ENCODE measurements around the gene RARRES1. TPM values are rescaled to one million over a fixed set of nuclear protein-coding genes. Genes with fewer than 3 reads are reported as not detected.

Gene RARRES1
- total RNA-seq, 1 experiment from 2014 or later: 0.20 TPM

GRCh38 chr3:158768881-158769543 is 36.8 kb upstream of the RARRES1 start:
- Histone ChIP-seq H3K9me2 (ENCODE audit: insufficient read depth) (no peaks in the 10 kb centered on the region), H3K9ac (ENCODE audit: low read length) (no peak overlapping the region), H4K20me1 (ENCODE audit: insufficient read depth) (no peaks in the 10 kb centered on the region), H3K4me1 (ENCODE audit: control insufficient read depth in 1 of 2, insufficient read depth in 2 of 2, low read length in 2 of 2) (peaks cover 3 to 15% of the 10 kb centered on the region in 2 experiments; a peak in 3 of 4 replicates), H3K27me3 (ENCODE audit: insufficient read depth, low read length) (no peaks in the 10 kb centered on the region), H3K27ac (ENCODE audit: low read depth, low read length) (no peak overlapping the region), H3K9me3 (ENCODE audit: control insufficient read depth in 1 of 2, insufficient read depth in 1 of 2, low read depth in 1 of 2, low read length in 2 of 2) (no peaks in the 10 kb centered on the region), H3K4me3 (replicated peaks in 1 of 2; ENCODE audit: low read depth in 1 of 2, low read length in 2 of 2) (no peak overlapping the region), H3K79me2 (ENCODE audit: insufficient read depth, low read length) (no peaks in the 10 kb centered on the region), H3K4me2 (ENCODE audit: low read length) (peak overlapping the region; percentile 29; the same call in 1 of the 2 replicates), H2AFZ (ENCODE audit: low read depth, low read length, poor library complexity, severe bottlenecking) (no peak overlapping the region), H3K36me3 (ENCODE audit: control insufficient read depth in 1 of 2, insufficient read depth in 2 of 2, low read length in 2 of 2) (no peaks in the 10 kb centered on the region)
- ChIA-PET RAD21 (ENCODE audit: low non-redundant PET in 1 of 2, low total read pairs in 2 of 2, uncharacterized antibody in 2 of 2, unreplicated experiment in 2 of 2) (no interaction called here), POLR2A (no interaction called here), CTCF (no interaction called here)
- no peak for DNase-seq (ENCODE audit: low read depth, low spot score)
- BruUV-seq (replicated peaks): no TSS peak
- ATAC-seq: no peak
- no peak for TF ChIP-seq EZH2phosphoT487 (IDR thresholded peaks at IDR 0.05; ENCODE audit: borderline replicate concordance)
- TF ChIP-seq RAD21 (IDR thresholded peaks at IDR 0.05; ENCODE audit: low read depth): no peak
- TF ChIP-seq SP1 (IDR thresholded peaks at IDR 0.05; ENCODE audit: low read depth): no peak
- no peak for TF ChIP-seq CTCF (IDR thresholded peaks at IDR 0.05 in 2 of 3, conservative IDR thresholded peaks at IDR 0.05 in 1 of 3; ENCODE audit: borderline replicate concordance in 1 of 3, insufficient read depth in 1 of 3, low read depth in 2 of 3, low read length in 2 of 3)
- no peak for TF ChIP-seq YY1 (IDR thresholded peaks at IDR 0.05; ENCODE audit: extremely low read depth, insufficient replicate concordance, low read depth, low read length)
- no peak for TF ChIP-seq SRF (IDR thresholded peaks at IDR 0.05; ENCODE audit: low read depth)
- TF ChIP-seq ELF1 (IDR thresholded peaks at IDR 0.05; ENCODE audit: borderline replicate concordance, low read depth): no peak
- no peak for TF ChIP-seq POLR2A (IDR thresholded peaks at IDR 0.05; ENCODE audit: borderline replicate concordance, extremely low read depth, insufficient read depth, insufficient read length)
- TF ChIP-seq MAX (IDR thresholded peaks at IDR 0.05): no peak
- TF ChIP-seq FOSL1 (IDR thresholded peaks at IDR 0.05; ENCODE audit: low read depth): no peak
- TF ChIP-seq ZFX (IDR thresholded peaks at IDR 0.05): no peak
- no peak for TF ChIP-seq EGR1 (IDR thresholded peaks at IDR 0.05; ENCODE audit: low read depth)
- TF ChIP-seq ATF3 (IDR thresholded peaks at IDR 0.05): no peak
- no peak for TF ChIP-seq EZH2 (IDR thresholded peaks at IDR 0.05)
- TF ChIP-seq ZBTB33 (IDR thresholded peaks at IDR 0.05; ENCODE audit: extremely low read depth, insufficient replicate concordance, low read length): no peak
- no peak for TF ChIP-seq CEBPB (IDR thresholded peaks at IDR 0.05; ENCODE audit: low read depth)
- no peak for TF ChIP-seq TCF7L2 (IDR thresholded peaks at IDR 0.05; ENCODE audit: borderline replicate concordance, extremely low read depth, insufficient read depth, insufficient read length)
- TF ChIP-seq JUND (IDR thresholded peaks at IDR 0.05): no peak
- intact Hi-C loops (cut with micrococcal nuclease): no loop called here

Data from HCT116 (cell line).